Stimulated activated CD4-positive, alpha-beta T cell treated with anti-CD3 and anti-CD28 coated beads, Interleukin-1b, Interleukin-23, amount 100 ng/mL, for 24 hours (primary cell): ENCODE results near the gene TAF11L5.
"Not testable (repeated sequence)": the region's sequence is repeated elsewhere in the genome, so short reads cannot be mapped to it uniquely, and the experiment has no call there.

Experiments
- DNase-seq, 4 experiments: peaks; one replicate each; pipeline ENCODE4 v3.0.0-alpha.2; 2020; ENCODE audit warnings: low read depth in 4 of 4, low spot score in 1 of 4

TAF11L5 gene

DNA sequence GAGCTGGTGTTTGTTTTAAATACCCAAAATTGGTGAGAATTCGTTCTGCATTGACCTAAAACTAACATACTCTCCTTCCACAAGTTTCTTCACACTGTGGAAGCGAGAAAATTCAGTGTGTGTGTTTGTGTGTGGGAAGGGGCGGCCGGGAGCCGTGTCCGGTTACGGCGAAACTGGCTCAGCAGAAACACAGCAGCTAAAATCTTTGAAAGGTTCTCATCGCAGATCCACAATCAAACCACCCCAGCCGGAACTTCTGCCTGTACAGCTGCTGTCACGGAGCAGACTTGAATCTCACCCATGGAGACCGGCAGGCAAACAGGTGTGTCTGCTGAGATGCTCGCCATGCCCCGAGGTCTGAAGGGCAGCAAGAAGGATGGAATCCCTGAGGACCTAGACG lies at the start of gene TAF11L5:
Gene TAF11L5 (plus strand): TSS at position 301 of the 400 bp plus-strand sequence.
- not testable (repeated sequence) for DNase-seq

DNA sequence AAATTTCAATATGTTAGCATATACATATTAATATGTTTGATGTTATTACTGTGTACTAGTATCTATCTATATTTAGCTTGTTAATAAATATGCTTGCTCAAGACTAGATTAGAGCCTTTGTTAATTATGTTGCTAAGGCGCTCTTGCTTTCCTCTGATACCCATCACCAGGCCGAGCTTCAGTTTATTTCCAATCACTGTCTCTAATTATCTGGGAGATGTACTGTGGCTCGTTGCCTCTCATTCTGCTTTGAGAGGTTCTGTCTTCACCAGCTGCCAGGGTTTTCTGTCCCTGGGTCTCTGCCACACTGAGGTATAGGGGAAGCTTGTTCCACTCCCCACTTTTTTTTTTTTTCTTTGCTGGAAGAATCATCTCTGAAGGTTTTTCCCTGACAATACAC lies 48.0 kb upstream of the TAF11L5 start:
- no peak for DNase-seq

DNA sequence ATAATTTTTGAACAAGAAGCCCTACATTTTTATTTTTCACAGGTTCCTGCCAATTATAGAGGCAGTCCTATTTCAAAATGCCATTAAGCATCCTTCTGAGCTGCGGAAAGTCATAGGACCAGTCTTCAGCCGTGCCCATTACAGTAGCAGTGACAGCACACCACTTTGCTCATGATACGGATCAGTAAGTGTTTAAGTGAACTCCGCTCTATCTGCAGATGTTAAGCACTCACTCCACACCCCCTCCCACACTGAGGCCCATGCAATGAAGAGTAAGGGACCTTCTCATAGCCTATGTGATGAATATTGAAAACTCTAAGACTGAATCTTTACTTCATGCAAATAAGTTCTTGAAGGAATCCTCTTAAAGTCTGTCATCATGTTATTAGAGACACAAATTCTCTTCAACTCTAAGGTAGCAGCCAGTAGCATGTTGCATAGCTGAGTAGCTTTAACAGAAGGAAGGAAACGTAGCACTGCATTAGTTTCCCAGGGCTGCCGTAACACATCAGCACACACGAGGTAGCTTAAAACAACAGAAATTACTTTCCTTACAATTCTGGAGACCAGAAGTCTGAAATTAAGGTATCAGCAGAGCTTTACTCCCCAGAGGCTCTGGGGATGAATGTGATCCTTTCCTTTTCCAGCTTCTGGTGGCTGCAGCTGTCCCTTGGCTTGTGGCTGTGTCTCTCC lies 47.3 kb upstream of the TAF11L5 start:
- DNase-seq, result no peak

DNA sequence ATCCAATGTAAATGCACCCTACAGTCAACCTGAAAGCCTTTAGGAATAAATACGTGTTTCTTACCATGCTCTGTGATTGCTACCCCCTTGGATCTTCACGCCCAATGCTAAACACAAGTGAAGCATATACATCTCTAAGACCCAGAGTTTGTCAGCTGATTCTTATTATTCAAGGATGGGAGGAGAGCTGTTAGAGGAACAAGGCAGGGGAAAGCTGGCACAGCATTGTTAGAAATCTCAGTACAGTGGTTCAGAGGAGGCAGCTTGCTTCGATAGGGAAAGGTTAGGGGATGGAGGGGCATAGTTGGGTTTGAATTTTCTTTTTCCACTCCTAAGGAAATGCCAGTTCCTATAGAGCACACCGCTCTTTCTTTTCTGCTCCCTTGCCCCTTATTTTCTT lies 43.7 kb upstream of the TAF11L5 start:
- no peak for DNase-seq

DNA sequence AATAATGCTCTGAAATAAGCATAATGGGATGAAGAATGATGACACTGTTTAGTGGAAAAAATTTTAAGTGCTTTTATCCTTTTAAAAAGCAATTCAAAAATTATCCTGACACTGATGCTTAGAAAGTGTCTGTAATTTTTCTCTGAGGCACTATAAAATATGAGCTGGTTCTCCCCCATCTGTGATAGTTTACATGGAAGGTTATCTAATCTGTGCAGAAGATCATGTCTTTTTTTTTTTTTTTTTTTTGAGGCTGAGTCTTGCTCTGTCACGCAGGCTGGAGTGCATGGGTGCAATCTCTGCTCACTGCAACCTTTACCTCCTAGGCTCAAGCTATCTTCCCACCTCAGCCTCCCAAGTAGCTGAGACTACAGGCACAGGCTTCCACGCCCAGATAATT lies 42.2 kb upstream of the TAF11L5 start:
- no peak for DNase-seq

DNA sequence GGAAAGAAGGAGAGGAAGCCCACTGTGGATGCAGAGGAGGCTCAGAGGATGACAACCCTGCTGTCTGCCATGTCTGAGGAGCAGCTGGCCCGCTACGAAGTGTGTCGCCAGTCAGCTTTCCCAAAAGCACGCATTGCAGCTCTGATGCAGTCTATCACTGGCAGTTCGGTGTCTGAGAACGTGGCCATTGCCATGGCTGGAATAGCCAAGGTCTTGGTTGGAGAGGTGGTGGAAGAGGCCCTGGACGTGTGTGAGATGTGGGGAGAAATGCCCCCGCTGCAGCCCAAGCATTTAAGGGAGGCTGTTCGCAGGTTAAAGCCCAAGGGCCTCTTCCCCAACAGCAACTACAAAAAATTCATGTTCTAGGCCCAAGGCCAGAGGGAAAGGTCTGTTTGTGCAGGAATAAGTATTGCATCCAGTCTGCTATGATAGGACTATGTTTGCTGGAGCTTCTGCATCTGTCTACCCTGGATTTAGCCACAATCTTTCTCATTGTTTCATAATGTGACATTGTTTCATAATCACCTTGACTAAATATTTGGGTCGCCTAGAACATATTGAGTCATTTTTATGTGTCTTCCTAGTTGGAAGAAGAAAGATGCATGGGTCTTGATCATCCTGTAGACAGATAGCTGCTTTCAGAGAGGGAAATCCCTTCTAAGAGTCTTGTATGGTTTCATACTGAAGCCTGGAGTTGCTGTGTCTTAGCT lies 38.4 kb upstream of the TAF11L5 start:
- DNase-seq, result not testable (repeated sequence)

DNA sequence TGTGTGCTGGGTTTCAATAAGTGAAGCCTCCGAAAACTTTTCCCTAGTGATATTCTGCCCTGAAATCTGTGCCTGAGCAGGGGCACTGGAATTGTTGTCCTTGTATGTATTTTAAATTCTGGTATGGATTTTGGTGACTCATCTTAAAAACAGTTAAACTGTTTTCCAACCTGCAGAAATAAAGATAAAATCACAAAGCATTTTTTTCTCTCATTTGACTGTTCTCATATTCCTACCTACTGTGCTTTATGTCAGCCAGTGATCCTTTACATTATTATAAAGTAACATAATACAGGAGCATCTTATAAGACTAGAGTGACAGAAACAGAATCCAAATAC lies 37.9 kb upstream of the TAF11L5 start:
- DNase-seq, result no peak

DNA sequence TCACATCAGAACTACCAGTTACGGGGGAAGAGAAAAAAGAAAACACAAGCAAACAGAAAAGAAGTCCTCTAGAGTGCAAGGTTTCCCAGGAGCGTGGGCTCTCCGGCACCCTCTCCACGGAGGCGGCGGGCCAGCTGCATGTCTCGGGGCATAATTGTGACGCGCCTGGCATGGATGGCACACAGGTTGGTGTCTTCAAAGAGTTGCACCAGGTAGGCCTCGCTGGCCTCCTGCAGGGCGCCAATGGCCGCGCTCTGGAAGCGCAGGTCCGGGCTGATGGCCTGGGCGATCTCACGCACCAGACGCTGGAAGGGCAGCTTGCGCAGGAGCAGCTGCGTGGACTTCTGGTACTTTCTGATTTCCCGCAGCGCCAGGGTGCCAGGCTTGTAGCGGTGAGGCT lies 33.8 kb upstream of the TAF11L5 start:
- DNase-seq, result not testable (repeated sequence)

DNA sequence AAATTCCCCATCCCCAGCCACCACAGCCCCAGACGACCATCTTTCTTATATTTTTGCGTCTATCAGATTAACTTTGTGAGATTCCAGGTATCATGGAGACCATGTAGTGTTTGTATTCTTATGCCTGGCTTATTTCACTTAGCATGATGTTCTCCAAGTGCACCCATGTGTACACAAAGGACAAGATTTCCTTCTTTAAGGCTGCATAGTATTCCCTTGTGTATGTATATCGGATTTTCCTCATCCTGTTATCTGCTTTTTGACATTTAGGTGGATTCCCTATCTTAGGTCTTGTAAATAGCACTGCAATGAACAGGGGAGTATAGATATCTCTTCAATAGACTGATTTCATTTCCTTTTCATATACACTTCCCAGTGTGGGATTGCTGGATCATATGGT lies 32.3 kb upstream of the TAF11L5 start:
- DNase-seq, result no peak

DNA sequence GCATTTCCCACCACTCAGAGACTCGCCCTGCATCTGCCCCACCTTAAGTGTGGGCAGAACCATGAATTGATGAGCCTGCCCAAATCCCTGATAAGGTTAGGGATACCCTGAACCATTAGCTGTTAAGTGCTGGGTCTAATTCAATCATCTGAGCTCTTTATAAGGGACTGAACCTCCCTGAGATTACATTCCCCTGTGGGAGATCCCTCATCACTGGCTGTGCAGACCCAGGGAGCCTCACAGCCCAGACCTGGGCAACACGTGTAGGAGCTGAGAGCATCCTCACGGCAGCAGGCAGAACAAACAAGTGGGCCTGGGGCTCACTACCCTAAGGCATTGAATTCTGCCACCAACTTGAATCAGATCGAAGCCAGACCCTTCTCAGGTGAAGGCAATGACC lies 27.6 kb upstream of the TAF11L5 start:
- DNase-seq, result no peak

DNA sequence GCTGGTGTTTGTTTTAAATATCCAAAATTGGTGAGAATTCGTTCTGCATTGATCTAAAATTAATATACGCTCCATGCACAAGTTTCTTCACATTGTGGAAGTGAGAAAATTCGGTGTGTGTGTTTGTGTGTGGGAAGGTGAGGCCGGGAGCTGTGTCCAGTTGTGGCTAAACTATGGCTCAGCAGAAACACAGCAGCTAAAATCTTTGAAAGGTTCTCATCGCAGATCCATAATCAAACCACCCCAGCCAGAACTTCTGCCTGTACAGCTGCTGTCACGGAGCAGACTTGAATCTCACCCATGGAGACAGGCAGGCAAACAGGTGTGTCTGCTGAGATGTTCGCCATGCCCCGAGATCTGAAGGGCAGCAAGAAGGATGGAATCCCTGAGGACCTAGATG lies 27.1 kb upstream of the TAF11L5 start, which contains the start of gene TAF11L2:
Gene TAF11L2 (plus strand): TSS at position 301 of the 400 bp plus-strand sequence.
- DNase-seq, result not testable (repeated sequence)

DNA sequence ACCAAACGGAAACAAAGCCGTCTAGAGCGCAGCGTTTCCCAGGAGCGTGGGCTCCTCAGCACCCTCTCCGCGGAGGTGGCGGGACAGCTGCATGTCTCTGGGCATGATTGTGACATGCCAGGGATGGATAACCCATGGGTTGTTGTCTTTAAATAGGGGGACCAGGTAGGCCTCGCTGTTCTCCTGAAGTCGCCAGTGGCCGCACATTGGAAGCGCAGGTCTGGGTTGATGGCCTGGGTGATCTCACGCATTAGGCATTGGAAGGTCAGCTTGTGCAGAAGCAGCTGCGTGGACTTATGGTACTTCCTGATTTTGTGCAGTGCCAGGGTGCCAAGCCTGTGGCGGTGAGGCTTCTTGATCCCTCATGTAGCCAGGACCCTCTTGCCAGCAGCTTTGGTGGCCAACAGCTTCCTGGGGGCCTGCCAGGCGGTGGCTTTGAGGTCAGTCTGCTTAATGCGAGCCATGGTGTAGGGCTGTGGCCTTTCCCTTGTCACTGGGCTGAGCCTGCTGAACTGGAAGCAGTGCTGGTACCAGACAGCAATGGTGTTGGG lies 13.2 kb upstream of the TAF11L5 start:
- DNase-seq, result no peak

DNA sequence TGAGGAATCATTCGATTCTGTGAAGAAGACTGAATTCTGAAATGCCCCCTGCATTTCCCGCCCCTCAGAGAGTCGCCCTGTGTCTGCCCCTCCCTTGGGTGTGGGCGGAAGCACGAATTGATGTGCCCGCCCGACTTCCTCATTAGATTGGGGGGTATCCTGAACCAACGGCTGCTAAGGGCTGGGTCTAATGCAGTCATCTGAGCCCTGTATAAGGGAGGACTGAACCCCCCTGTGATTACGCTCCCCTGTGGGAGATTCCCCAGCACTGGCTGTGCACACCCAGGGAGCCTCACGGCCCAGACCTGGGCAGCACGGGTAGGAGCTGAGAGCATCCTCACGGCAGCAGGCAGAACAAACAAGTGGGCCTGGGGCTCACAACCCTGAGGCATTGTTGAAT lies 7.5 kb upstream of the TAF11L5 start:
- DNase-seq, result not testable (repeated sequence)

DNA sequence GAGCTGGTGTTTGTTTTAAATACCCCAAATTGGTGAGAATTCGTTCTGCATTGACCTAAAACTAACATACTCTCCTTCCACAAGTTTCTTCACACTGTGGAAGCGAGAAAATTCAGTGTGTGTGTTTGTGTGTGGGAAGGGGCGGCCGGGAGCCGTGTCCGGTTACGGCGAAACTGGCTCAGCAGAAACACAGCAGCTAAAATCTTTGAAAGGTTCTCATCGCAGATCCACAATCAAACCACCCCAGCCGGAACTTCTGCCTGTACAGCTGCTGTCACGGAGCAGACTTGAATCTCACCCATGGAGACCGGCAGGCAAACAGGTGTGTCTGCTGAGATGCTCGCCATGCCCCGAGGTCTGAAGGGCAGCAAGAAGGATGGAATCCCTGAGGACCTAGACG lies 7.0 kb upstream of the TAF11L5 start, which contains the start of gene TAF11L3:
Gene TAF11L3 (plus strand): TSS at position 301 of the 400 bp plus-strand sequence.
- DNase-seq, result not testable (repeated sequence)

DNA sequence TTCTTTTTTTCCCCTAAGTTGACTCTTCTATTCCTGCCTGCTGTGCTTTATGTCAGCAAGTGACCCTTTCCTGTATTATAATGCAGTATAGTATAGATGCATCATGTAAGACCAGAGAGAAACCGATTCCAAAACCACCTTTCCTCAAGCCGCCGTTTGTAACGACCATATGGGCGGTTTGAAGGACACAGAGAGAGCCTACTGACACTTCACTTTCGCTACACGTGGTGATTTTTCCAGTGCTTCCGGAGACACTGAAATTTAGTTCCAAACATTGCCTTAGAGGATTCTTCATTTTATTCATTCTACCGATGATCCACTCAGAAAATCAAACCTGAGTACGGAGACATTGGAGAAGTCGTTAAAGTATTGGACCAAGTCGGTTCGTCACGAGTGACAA lies 5.5 kb upstream of the TAF11L5 start:
- DNase-seq, result not testable (repeated sequence)

DNA sequence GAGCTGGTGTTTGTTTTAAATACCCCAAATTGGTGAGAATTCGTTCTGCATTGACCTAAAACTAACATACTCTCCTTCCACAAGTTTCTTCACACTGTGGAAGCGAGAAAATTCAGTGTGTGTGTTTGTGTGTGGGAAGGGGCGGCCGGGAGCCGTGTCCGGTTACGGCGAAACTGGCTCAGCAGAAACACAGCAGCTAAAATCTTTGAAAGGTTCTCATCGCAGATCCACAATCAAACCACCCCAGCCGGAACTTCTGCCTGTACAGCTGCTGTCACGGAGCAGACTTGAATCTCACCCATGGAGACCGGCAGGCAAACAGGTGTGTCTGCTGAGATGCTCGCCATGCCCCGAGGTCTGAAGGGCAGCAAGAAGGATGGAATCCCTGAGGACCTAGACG lies 3.5 kb upstream of the TAF11L5 start, which contains the start of gene TAF11L4:
Gene TAF11L4 (plus strand): TSS at position 301 of the 400 bp plus-strand sequence.
- not testable (repeated sequence) for DNase-seq

DNA sequence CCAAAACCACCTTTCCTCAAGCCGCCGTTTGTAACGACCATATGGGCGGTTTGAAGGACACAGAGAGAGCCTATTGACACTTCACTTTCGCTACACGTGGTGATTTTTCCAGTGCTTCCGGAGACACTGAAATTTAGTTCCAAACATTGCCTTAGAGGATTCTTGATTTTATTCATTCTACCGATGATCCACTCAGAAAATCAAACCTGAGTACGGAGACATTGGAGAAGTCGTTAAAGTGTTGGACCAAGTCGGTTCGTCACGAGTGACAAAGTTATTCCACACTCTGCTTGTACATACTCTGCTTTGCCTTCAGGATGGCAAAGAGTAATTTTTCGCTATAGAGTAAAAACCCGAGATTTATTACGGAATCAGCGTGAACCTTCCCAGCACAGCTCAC lies 1.5 kb downstream of the TAF11L5 start:
- not testable (repeated sequence) for DNase-seq

DNA sequence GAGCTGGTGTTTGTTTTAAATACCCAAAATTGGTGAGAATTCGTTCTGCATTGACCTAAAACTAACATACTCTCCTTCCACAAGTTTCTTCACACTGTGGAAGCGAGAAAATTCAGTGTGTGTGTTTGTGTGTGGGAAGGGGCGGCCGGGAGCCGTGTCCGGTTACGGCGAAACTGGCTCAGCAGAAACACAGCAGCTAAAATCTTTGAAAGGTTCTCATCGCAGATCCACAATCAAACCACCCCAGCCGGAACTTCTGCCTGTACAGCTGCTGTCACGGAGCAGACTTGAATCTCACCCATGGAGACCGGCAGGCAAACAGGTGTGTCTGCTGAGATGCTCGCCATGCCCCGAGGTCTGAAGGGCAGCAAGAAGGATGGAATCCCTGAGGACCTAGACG lies 3.3 kb downstream of the TAF11L5 start, which contains the start of gene TAF11L6:
Gene TAF11L6 (plus strand): TSS at position 301 of the 400 bp plus-strand sequence.
- not testable (repeated sequence) for DNase-seq
